ENCODE measurements around the gene HSD17B4. TPM values are rescaled to one million over a fixed set of nuclear protein-coding genes. Genes with fewer than 3 reads are reported as not detected.
A peak's percentile ranks its signal among the peaks of the same experiment; 100 is the strongest.
"Not testable (repeated sequence)": the region's sequence is repeated elsewhere in the genome, so short reads cannot be mapped to it uniquely, and the experiment has no call there.

Gene HSD17B4
- total RNA-seq, 2 experiments from 2014 or later = 94.3 to 111 TPM

DNA sequence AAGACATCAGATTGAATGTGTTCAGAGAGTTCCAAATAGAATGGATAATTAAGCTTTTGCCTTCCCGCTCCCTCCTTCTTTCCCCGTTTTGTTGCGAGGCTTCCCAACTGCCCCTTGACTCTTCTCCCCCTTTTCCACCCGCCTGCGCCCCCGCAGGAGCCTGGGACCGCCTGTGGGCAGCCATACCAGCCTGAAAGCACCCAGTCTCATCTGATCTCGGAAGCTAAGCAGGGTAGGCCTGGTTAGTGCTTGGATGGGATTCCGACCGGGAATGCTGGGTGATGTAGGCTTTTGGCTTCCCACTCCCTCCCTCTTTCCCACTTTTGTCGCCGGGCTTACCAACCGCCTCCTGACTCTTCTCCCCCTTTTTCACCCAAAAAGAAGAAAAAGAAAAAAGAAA lies 6.8 kb upstream of the HSD17B4 start:
- intact Hi-C loops (cut with micrococcal nuclease) = no loop called here
- ATAC-seq (no peak), DNase-seq (no peak)
- Mint-ChIP-seq H3K36me3 (ENCODE audit: low read depth) (no peaks in the 10 kb centered on the region), H3K27me3 (no peaks in the 10 kb centered on the region), H3K4me3 (no peak overlapping the region), H3K27ac (no peak overlapping the region), H3K9me3 (peaks cover 4% of the 10 kb centered on the region), H3K4me1 (ENCODE audit: low read depth) (no peaks in the 10 kb centered on the region)
- ChIA-PET POLR2A (interaction anchor here (0.6 kb wide), 1 partner anchor 23 kb away, joined by 3 read pairs; no protein-coding TSS in a partner anchor), CTCF (no interaction called here)
- TF ChIP-seq, protein P1, sequence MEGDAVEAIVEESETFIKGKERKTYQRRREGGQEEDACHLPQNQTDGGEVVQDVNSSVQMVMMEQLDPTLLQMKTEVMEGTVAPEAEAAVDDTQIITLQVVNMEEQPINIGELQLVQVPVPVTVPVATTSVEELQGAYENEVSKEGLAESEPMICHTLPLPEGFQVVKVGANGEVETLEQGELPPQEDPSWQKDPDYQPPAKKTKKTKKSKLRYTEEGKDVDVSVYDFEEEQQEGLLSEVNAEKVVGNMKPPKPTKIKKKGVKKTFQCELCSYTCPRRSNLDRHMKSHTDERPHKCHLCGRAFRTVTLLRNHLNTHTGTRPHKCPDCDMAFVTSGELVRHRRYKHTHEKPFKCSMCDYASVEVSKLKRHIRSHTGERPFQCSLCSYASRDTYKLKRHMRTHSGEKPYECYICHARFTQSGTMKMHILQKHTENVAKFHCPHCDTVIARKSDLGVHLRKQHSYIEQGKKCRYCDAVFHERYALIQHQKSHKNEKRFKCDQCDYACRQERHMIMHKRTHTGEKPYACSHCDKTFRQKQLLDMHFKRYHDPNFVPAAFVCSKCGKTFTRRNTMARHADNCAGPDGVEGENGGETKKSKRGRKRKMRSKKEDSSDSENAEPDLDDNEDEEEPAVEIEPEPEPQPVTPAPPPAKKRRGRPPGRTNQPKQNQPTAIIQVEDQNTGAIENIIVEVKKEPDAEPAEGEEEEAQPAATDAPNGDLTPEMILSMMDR (IDR thresholded peaks at IDR 0.05) = no peak

DNA sequence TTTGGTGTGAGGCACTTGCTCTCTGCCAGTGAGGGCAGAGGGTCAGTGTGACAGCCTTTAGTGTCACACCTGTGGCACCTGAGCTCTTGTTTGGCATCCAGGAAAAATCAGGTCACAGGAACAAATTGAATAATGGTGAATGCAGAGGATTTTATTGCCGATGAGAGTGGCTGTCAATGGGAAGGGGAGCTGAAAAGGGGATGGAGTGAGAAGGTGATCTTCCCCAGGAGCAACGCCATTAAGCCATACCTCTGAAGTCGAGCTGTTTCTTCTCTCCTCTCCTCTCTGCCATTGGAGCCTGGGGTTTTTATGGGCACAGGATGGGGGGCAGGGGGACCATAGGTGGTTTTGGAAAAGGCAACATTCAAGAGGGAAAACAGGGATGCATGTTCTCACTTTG lies 2.4 kb upstream of the HSD17B4 start:
- no peak for ATAC-seq
- no peak for DNase-seq
- ChIA-PET CTCF (interaction anchor here (0.6 to 2.7 kb wide), 3 partner anchors 12 to 462 kb away, joined by 3 to 11 read pairs (median 5); partner anchors contain the start of gene DTWD2), POLR2A (interaction anchor here (1.1 kb wide), 1 partner anchor 462 kb away, joined by 3 read pairs; no protein-coding TSS in a partner anchor)
- H3K4me1 Mint-ChIP-seq (ENCODE audit: low read depth) = peaks cover 15% of the 10 kb centered on the region
- no peak overlapping the region for H3K4me3 Mint-ChIP-seq
- H3K36me3 Mint-ChIP-seq (ENCODE audit: low read depth) = no peaks in the 10 kb centered on the region
- H3K9me3 Mint-ChIP-seq = peaks cover 4% of the 10 kb centered on the region
- intact Hi-C loops (cut with micrococcal nuclease) = no loop called here
- H3K27ac Mint-ChIP-seq = no peak overlapping the region
- no peaks in the 10 kb centered on the region for H3K27me3 Mint-ChIP-seq
- TF ChIP-seq, protein P1 (IDR thresholded peaks at IDR 0.05) = no peak

DNA sequence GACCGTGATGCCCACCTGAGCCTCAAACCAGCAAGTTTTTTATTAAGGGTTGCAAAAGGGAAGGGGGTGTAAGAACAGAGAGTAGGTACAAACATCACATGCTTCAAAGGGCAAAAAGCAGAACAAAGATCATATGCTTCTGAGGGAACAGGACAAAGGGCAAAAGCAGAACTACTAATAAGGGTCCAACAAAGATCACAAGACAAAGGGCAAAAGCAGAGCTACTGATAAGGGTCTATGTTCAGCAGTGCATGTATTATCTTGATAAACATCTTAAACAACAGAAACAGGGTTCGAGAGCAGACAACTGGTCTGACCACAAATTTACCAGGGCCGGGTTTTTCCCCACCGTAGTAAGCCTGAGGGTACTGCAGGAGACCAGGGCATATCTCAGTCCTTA lies 1.7 kb upstream of the HSD17B4 start:
- H3K4me3 Mint-ChIP-seq; H3K36me3 Mint-ChIP-seq (ENCODE audit: low read depth); H3K27ac Mint-ChIP-seq; H3K27me3 Mint-ChIP-seq; ATAC-seq; intact Hi-C loops (cut with micrococcal nuclease); H3K9me3 Mint-ChIP-seq; DNase-seq: not testable (repeated sequence)
- ChIA-PET CTCF (interaction anchor here (1.1 to 2.4 kb wide), 2 partner anchors 16 to 463 kb away, joined by 5 to 11 read pairs; partner anchors contain the start of gene DTWD2), POLR2A (interaction anchor here (1.0 to 1.1 kb wide), 2 partner anchors 75 to 463 kb away, joined by 3 read pairs; no protein-coding TSS in a partner anchor)
- H3K4me1 Mint-ChIP-seq (ENCODE audit: low read depth) = peaks cover 15% of the 10 kb centered on the region

DNA sequence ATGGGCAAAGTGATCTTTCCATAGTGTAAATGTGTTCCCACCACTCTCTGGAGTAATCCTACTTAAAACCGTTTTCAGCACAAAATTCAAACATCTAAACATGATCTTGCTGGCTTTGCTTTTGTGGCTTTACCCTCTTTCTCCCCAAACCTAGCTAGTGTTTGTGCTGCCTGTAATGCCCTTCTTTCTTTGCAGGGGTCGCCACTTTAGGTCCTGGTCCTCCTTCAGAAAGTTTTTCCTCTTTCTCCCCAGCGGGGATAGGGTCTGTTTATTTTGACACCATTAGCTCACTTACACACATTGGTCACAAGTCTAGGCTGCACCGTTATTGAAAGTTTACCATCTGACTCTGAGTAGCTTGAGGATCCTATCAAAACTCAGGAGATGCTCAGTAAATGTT lies 736 bp upstream of the HSD17B4 start:
- peaks cover 4% of the 10 kb centered on the region for H3K9me3 Mint-ChIP-seq
- ATAC-seq (no peak), DNase-seq (no peak)
- H3K27ac Mint-ChIP-seq = no peak overlapping the region
- H3K27me3 Mint-ChIP-seq = no peaks in the 10 kb centered on the region
- ChIA-PET CTCF (interaction anchor here (1.1 to 3.0 kb wide), 5 partner anchors 11 to 464 kb away, joined by 3 to 14 read pairs (median 8); partner anchors contain the start of gene DTWD2), POLR2A (interaction anchor here (0.6 kb wide), 1 partner anchor 462 kb away, joined by 3 read pairs; no protein-coding TSS in a partner anchor)
- TF ChIP-seq, protein P1 (IDR thresholded peaks at IDR 0.05) = no peak
- intact Hi-C loops (cut with micrococcal nuclease) = no loop called here
- H3K4me3 Mint-ChIP-seq = peak overlapping the region; percentile 85
- peaks cover 18% of the 10 kb centered on the region for H3K4me1 Mint-ChIP-seq (ENCODE audit: low read depth)
- H3K36me3 Mint-ChIP-seq (ENCODE audit: low read depth) = peaks cover 1% of the 10 kb centered on the region

DNA sequence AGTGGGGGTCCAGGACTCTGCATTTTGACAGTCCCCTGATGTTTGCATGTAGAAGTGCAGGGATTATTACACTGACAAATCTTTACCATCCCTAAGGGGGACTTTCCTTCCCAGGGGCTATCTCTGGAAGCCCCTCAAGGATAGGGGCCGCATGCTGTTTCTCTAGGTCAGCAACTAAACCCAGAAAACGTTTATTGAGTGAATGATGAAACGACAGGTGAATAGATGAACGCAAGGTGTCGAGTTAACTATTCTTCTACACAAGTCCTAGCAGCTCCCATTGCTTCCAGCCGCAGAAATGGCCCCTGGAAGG lies 281 bp upstream of the HSD17B4 start:
- intact Hi-C loops (cut with micrococcal nuclease) = no loop called here
- DNase-seq = no peak
- Mint-ChIP-seq H3K4me1 (ENCODE audit: low read depth) (peaks cover 20% of the 10 kb centered on the region), H3K9me3 (peaks cover 4% of the 10 kb centered on the region), H3K36me3 (ENCODE audit: low read depth) (peaks cover 6% of the 10 kb centered on the region), H3K27ac (peak overlapping the region; percentile 83), H3K27me3 (no peaks in the 10 kb centered on the region), H3K4me3 (peak overlapping the region; percentile 85)
- TF ChIP-seq, protein P1 (IDR thresholded peaks at IDR 0.05) = no peak
- ChIA-PET POLR2A (interaction anchor here (0.6 kb wide), 1 partner anchor 463 kb away, joined by 3 read pairs; no protein-coding TSS in a partner anchor), CTCF (interaction anchor here (1.1 to 3.0 kb wide), 5 partner anchors 10 to 464 kb away, joined by 3 to 14 read pairs (median 8); partner anchors contain the start of gene DTWD2)
- no peak for ATAC-seq

Data from activated CD8-positive, alpha-beta T cell treated with anti-CD3 and anti-CD28 coated beads for 36 hours (primary cell).